Measurements from ENCODE around the gene CILP.
"Not testable (repeated sequence)": the region's sequence is repeated elsewhere in the genome, so short reads cannot be mapped to it uniquely, and the experiment has no call there.

Gene CILP

DNA sequence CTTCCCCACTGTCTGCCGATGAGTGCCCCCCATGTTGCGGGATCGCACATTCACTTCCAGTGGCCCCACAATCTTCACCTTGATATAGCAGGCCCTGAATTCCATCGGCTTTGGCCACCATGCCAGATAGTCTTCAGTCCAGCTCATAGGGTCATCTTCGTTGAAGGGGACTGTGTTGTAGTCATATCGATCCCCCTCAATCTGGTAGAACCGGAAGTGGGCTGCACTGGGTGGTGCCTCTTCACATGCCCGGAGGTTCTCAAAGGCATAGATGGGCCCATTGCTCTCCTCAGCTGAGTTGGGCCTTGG lies 14.0 kb downstream of the CILP start:
- DNase-seq (ENCODE audit: low read depth in 4 of 4, low spot score in 1 of 4) = no peak

DNA sequence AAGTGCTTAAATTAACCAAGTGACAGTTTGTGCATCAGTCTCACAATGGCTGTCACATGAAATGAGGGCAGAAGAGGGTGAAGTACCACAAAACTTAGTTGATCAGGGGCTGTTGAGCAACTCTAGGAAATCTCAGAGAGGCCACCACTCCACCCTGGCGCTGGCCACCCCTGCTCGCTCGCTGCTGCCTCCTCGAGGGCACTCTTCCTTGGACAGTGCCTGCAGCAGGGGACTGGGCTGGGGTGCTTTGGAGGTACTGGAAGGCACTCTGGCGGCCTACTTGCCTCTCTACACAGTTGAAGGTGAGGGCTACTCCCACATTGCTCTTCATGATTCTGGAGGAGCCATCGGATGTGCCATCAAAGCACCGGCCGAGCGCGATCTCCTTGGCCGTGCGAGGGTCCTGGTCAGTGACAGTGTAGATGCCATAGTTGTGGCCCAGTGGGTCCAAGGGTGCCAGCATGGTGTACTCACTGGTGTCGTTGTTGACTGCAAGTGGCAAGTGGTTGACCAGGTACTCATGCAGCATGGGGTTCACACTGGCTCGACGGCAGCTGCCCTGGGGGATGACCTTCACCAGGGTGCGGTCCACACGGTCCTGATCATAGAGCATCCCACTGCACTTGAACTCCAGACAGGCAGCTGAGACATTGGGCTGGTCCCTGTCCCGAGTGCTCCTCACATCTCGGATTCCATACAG lies 14.5 kb downstream of the CILP start:
- no peak for DNase-seq (ENCODE audit: low read depth in 4 of 4, low spot score in 1 of 4)

DNA sequence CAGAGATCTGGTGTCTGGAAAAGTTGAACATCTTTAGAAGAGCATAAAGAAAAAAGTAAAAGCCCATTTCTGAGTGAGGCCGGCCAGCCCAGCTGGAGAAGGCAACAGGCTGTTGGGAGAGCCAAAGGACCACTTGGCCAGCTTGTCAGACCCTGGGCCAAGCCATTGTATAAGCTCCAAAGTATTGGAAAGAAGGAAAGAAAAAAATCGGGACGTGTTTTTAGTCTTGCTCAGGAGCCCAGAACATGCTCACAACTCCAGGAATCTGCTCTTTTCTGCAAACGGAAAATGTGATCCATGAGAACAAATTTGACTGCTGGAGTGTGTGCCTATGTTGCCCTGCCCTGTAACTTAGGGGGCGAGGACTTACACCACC lies 15.7 kb downstream of the CILP start:
- DNase-seq (ENCODE audit: low read depth in 4 of 4, low spot score in 1 of 4) = no peak

DNA sequence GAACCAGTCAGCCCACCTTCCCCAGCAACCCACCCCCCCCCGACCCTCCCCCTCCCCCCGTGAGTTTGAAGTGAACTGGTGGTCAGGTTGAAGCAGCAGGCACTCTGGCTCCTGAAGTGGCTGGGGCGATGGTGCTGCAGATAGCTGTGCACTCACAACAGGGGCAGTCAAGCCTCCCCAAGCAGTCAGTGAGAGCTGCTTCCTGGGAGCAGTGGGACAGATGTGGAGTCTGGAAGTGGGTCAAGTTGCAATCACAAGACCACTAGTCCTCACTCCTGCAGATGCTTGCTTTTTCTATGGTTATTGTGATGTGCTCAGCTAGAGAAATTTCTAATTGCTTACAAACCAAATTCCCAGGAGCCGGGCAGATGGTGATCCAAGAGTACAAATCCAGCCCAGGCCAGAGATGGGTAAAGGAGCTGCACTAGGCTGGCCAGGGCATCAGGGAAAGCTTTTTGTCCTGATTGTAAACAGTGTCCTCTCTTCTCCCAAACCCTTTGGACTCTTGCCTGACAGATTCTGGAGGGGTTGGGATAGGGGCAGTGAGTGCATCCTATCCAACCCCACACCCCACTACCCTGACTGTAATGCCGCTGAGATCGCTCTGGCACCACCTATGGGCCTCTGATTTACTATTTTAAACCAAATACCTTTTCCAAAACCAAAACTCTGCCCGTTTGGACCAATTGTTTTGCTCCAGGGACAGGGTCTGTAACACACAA lies 16.3 kb downstream of the CILP start:
- no peak for DNase-seq (ENCODE audit: low read depth in 4 of 4, low spot score in 1 of 4)

DNA sequence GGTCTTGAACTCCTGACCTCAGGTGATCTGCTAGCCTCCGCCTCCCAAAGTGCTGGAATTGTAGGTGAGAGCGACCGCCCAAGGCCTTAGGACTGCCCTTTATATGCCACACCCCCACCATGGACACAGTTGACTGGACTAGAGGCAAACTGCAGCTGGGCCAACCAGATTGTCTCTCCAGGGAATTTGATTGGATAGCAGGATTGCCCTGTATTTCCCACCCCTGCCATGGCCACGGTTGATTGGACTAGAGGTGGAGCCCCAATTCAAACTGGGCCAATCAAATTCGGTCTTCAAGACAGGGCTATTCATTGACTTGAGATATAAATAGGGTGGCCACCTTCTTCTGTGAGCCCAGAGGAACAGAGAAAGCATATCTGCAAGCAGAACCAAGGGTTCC lies 19.3 kb downstream of the CILP start:
- DNase-seq (ENCODE audit: low read depth in 4 of 4, low spot score in 1 of 4) = no peak

DNA sequence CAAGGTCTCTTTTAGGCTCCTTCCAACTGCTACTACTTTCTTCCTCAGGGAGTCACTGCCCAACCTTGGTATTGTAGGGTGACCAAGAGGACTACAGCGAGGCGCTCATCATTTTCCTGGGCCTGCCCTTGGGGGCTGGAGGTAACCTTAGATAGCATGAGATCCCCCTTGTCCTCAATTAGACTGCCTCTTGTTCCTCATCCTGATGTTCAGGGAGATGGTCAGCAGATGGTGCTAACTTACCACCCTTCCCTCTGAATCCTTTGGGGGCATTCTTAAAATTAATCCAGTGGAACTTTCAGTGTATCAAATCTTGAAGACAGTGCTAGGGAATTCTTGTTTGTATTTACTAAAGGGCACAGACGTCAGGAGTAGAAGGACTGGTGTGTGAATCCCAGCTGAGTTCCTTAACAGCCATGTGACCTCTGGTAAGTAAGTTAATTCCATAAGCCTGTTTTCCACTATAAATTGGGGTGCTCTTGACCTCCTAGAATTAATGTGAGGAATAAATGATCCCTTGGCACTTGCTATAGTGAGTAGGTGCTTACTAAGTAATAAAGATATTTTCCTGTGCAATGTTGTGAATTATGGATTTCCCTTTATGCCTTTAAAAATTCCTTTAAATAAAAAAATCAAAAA lies 22.1 kb downstream of the CILP start:
- DNase-seq (ENCODE audit: low read depth in 4 of 4, low spot score in 1 of 4) = no peak

DNA sequence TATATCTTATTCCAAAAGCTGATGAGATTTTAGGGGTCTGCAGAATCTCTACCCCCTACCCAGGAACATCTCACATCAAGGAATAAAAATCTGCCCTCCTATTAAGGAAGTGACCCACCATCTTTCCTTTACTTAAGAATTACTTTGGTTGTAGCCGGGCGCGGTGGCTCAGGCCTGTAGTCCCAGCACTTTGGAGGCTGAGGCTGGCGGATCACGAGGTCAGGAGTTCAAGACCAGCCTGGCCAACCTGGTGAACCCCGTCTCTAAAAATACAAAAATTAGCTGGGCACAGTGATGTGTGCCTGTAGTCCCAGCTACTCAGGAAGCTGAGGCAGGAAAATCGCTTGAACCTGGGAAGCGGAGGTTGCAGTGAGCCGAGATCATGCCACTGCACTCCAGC lies 22.8 kb downstream of the CILP start:
- DNase-seq (ENCODE audit: low read depth in 4 of 4, low spot score in 1 of 4) = not testable (repeated sequence)

DNA sequence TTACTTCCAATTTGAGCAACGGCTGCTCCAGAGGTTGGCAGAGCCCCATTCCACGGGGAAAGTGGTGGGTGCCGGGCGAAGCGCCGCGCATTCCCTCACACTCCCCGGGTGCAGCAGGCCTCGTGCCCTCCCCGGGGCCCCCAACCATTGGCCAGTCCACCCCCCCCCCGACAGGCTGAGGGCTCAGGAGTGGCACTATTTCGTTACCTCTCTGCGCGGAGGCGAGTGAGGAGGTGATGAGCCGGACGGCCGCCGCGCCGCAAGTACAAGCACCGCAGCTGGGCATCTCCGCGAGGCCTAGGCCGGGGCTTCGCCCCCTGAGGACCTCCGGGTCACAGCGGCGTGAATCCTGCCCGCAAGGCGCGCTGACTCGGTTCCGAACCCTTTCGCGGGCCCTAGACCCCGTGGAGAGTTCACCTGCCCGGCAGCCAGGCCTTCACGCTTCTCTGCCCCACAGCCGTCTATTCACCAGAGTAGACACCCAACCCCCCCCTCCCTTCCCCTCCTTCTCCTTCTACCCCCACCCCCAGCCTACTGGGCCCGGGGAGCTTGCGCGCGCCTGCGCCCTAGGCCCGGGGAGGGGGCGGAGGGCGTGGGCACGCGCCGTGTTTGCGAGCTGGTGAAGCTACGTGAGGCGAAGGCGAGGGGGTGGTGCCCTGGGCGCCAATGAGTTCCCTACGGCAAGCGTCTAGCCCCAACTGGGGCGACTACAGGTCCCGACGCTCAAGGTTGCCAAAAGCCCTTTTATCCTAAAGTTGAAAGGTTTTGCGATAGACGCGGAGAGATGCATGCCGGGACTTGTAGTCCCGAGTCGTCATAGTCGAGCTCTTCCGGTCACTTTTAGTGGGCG lies 26.2 kb downstream of the CILP start, which contains the start of gene CLPX:
TSS of gene CLPX (minus strand) at position 475 of the 850 bp plus-strand sequence. CDS start at position 286, 189 bp downstream.
- DNase-seq (ENCODE audit: low read depth in 4 of 4, low spot score in 1 of 4) = peak; percentile 58 to 85 (median 75)

DNA sequence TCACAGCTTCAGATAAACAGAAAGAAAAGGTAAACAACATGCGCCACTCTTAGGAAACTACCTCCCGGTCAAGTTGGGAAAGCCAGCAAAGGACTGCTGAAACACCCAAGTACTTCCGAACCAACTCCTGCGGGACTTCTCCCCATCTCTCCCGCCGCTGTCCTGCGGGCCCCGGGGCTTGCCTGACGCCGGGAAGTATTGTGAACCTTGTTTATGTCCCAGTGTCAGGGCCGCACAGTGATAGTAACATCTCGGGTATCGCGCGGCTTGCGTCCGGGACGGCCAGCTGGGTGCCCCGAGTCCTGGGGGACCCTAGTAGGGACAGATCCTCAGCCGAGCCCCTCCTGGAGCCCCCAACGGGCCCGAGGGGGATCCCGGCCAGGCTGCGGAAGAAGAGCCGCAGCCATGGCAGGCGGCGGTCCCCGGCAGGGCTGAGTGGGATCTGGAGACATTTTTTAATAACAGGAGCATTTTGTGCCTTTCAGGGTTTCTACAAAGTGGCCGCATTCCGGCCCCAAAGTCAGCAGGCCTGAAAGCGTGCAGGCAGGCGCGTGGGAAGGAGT lies 26.9 kb downstream of the CILP start:
- peak in 3 of 4 experiments; percentile 3 to 17 (median 7) for DNase-seq (ENCODE audit: low read depth in 4 of 4, low spot score in 1 of 4)

DNA sequence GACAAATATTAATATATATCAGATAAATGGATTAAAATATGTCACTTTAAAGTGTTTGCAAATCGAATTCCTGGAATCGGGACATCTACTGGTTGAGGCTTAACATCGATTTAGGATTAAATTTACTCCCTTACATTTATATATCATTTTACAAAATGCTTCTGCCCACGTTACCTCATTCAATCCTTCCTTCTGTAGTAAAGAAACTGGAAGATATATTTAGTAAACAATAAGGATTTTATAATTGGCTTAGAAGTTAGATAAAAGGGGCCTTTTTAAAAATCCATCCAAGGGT lies 27.5 kb downstream of the CILP start:
- no peak for DNase-seq (ENCODE audit: low read depth in 4 of 4, low spot score in 1 of 4)

DNA sequence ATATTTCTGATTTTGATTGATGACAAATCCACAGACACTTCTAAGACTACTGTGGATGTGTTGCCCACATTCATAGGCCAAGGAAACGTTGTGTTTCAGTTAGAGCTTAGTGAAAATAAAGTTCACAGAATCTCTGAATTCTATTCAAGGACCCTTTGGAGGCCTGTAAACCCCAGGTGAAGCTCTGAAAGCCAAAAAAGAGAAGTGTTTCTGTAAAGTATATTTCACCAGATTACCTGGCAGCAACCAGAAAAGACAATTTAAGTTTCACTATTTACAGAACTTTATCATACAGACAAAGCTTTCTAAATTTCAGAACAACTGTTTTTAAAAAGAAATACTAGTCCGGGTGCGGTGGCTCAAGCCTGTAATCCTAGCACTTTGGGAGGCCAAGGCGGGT lies 28.7 kb downstream of the CILP start:
- no peak for DNase-seq (ENCODE audit: low read depth in 4 of 4, low spot score in 1 of 4)

DNA sequence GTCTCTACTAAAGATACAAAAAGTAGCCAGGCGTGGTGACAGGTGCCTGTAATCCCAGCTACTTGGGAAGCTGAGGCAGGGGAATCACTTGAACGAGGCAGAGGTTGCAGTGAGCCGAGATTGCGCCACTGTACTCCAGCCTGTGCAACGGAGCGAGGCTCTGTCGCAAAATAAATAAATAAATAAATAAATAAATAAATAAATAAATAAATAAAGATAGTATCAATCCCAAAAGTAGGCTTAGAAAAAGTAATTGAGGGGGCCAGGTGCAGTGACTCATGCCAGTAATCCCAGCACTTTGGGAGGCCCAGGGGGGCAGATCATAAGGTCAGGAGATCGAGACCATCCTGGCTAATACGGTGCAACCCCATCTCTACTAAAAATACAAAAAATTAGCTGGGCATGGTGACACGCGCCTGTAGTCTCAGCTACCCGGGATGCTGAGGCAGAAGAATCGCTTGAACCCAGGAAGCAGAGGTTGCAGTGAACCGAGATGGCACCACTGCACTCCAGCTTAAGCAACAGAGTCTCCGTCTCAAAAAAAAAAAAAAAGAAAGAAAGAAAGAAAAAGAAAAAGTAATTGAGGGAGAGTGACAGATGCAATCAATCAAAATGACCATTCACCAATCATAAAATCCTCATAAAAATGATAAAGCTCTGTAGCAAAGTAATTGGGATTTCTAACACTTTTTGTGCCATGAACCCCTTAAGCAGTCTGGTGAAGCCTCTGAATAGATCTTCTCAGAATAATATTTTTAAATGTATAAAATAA lies 29.5 kb downstream of the CILP start:
- DNase-seq (ENCODE audit: low read depth in 4 of 4, low spot score in 1 of 4) = not testable (repeated sequence)

DNA sequence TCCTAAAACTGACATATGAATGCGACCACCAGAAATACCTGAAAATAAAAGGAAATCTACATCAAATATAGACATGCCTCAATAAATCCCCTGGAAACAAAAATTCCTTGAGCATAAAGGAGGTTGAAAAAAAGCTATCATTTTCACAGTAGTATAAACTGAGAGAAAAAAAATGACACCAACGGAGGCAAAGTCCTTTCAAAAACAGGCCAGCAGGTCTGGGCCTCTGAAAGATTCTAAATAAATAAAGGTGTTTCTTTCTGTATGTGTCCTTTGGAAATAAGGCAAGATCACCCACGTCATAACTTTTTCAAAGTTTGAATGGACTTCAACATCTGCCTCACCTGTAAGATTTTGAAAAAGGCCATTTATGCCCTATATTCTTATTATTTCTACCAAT lies 31.1 kb downstream of the CILP start:
- DNase-seq (ENCODE audit: low read depth in 4 of 4, low spot score in 1 of 4) = no peak

DNA sequence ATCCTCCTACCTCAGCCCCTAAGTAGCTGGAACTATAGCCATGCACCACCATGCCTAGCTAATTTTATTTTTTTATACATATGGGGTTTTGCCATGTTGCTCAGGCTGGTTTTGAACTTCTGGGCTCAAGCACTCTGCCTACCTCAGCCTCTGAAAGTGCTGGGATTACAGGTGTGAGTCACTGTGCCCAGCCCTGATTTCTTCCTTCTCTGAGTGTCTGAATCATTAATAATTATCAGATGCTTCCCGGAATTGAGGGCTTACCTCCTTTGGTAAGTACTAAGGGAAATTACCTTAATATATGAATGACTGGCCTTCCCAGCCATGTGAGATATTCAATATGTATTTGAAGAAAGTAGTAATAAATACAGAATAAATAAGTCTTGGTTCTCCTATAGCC lies 33.4 kb downstream of the CILP start:
- no peak for DNase-seq (ENCODE audit: low read depth in 4 of 4, low spot score in 1 of 4)

DNA sequence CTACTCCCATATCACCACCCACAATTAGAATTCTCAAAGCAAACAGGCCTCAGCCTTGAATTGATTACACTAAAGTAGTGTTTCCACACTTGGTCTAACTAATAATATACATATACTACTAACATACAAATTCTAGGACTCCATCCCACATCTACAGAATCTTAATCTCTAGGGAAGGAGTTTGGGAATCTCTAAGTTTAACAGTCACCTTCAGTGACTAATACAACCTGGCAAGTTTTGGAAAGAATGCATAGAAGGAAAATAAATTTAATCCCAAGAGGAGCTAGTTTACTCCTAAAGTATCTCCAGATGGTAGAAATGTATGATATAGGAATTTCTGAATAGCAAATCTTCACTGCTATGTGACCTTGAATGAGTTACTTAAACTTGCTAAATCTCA lies 35.2 kb downstream of the CILP start:
- no peak for DNase-seq (ENCODE audit: low read depth in 4 of 4, low spot score in 1 of 4)

DNA sequence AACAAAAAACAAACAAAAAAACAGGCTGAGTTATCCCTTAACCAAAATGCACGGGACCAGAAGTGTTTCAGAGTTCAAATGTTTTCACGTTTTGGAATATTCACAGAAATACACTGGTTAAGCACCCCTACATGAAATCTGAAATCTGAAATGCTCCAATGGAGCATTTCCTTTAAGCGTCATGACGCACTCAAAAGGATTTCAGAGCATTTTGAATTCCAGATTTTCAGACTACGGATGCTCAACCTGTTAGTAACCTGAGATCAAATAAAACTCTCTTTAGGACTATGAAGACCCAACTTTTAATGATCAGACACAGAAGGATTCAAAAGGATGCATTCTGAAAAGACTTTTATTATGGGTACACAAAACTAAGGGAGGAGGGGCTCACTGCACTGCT lies 35.8 kb downstream of the CILP start:
- DNase-seq (ENCODE audit: low read depth in 4 of 4, low spot score in 1 of 4) = no peak

DNA sequence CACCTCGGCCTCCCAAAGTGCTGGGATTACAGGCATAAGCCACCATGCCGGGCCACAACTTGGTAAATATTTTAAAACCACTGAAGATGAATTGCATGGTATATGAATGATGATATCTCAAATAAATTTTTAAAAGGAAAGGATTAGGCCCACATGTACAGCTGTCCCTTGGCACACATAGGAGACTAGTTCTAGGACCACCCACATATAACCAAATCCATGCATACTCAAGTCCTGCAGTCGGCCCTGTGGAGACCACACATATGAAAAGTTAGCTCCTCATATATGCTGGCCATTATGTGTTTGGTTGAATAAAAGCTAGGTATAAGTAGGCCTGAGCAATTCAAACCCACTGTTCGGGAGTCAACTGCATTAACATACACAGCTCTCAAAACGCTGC lies 36.8 kb downstream of the CILP start:
- DNase-seq (ENCODE audit: low read depth in 4 of 4, low spot score in 1 of 4) = no peak

DNA sequence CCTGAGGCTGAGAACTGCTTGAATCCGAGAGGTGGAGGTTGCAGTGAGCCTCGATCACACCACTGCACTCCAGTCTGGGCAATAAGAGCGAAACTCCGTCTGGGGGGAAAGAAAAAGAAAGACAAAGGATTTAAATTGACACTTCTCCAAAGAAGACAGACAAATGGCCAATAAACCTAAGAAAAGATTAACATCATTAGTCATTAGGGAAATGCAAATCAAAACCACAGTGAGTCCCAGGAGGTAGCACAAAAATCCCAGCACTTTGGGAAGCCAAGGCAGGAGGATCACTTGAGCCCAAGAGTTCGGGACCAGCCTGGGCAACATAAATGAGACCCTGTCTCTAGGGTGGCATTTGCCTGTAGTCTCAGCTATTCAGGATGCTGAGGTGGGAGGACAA lies 38.7 kb downstream of the CILP start:
- DNase-seq (ENCODE audit: low read depth in 4 of 4, low spot score in 1 of 4) = no peak

DNA sequence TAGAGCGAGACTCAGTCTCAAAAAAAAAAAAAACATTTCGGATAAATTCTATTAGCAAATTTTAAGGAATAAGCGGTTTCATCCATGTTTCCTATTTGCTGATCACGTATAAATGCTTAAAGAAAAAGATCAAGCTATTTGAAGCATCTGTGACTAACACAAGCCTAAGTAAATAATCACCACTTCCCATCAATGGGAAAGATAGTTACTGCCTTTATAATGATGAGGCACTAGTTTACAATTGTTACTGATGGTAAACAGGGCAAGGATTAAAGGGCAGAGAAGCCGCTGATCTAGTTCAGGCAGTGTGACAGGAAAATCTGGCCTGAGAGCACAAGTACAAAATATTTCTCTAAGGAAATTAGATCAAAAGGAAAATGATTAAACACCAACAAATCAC lies 39.8 kb downstream of the CILP start:
- DNase-seq (ENCODE audit: low read depth in 4 of 4, low spot score in 1 of 4) = no peak

DNA sequence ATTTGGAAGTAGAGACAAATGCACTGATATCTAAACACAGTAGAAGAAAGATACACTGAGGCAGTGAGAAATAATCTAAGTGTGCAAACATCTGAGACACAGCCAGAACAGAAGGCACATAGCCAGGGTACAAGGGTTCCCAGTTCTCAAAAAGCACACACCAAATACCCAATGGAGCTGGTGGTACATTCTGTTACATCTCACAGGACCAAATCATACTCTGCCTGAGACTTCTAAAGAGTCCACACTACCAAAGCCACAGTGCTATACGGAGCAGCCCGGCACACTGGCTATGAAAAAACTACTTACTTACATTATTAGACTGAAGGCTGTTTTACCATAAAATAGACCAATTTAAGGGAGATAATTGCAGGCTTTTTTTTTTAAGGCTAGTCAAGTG lies 45.4 kb downstream of the CILP start:
- DNase-seq (ENCODE audit: low read depth in 4 of 4, low spot score in 1 of 4) = no peak

DNA sequence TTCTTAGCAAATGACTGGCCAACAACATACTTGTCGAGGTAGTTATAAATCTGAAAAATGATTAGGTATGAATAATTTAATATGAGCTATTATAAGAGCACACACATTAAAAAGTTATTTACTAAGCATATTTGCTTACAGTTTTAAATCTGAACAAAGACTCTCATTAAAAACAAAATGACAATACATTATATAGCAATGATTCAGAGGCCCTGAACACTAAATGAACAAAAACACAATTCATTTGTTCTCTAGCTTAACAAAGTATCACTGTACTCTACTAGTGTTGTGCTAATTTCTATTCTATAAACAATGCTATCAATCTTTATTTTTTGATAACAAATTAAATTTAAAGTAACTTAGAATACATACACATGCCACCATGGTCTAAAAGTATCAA lies 47.1 kb downstream of the CILP start:
- DNase-seq (ENCODE audit: low read depth in 4 of 4, low spot score in 1 of 4) = no peak
